NOMO-1 treated with DMSO at 0.1 percent for 48 hours (cell line): ENCODE data around the gene CPED1.
"Not testable (repeated sequence)": the region's sequence is repeated elsewhere in the genome, so short reads cannot be mapped to it uniquely, and the experiment has no call there.

Experiments used
- DNase-seq: peaks from one replicate; lab custom pipeline; 2025; ENCODE audit not compliant: unreplicated experiment; lab: John Stamatoyannopoulos, UW

CPED1 gene

DNA sequence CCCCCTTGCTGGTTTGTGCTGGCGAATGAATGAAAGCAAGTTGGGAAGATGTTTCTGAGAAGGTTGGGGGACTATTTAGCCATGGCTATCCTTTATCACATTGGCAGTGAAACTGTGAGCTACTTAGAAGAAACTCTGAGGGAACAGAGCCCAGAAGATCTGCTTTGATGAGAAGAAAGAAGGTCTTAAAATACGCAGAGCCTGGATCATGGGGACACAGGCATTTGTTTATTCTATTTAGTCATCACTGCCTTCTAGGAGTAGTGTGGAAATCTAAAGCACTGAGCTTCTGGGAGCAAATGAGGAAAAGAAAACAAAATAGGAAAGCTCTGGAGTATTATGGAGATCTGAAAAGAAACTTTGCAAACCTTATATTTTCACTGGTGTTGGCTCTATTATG is 28.5 kb downstream of the CPED1 start:
- DNase-seq = no peak

- no peak for DNase-seq
Measured at GRCh38 chr7:121017586-121017985, 29.1 kb downstream of the CPED1 start.

DNA sequence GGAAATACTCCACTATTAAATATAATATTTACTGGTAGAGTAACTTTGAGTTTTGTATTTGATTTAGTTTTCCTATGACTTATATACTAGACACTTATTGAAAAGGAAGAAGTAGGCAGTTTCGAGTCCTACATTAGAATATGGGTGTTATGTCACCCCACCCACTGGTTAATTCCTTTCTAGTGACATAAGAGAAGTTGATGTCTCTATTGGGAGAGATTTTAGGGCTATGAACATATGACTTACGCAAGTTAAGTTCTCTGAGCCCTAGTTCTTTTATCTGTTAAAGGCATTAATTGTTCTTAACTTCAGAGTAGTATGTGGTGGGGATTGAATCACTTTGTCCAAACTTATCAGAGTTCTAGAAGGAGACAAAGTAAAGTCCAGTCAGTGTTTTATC is 30.5 kb downstream of the CPED1 start:
- peak; percentile 54 for DNase-seq

DNA sequence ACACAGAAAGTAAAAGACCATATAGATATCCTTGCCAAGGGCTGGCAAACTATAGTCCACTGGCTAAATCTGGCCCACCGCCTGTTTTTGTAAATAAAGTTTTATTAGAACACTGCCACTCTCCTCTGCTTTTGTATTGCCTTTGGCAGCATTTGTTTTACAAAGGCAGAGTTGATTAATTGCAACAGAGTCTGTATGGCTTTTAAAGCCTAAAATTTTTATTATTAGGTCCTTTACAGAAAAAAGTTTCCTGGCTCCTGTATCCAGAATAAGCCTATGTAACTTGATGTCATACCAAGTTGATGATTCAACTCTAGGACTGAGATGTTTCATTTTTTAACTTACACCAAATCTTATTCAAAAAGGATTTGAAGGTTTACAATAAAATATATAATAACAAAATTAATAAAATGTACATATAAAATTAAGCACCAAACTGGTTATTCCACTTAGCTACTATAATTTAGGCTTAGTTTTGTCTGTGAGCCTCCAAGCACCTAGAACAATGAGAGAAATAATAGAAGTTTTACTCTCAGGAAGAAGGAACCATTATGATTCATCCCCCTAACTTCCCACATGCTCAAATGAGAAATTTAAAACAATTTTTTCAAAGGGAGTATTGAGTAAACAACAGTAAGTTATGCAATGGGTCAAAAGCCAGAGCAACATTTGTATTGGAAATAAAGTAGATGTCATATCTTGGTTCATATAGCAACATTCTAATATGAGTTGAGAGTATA is 31.9 kb downstream of the CPED1 start:
- DNase-seq = peak; percentile 43

DNA sequence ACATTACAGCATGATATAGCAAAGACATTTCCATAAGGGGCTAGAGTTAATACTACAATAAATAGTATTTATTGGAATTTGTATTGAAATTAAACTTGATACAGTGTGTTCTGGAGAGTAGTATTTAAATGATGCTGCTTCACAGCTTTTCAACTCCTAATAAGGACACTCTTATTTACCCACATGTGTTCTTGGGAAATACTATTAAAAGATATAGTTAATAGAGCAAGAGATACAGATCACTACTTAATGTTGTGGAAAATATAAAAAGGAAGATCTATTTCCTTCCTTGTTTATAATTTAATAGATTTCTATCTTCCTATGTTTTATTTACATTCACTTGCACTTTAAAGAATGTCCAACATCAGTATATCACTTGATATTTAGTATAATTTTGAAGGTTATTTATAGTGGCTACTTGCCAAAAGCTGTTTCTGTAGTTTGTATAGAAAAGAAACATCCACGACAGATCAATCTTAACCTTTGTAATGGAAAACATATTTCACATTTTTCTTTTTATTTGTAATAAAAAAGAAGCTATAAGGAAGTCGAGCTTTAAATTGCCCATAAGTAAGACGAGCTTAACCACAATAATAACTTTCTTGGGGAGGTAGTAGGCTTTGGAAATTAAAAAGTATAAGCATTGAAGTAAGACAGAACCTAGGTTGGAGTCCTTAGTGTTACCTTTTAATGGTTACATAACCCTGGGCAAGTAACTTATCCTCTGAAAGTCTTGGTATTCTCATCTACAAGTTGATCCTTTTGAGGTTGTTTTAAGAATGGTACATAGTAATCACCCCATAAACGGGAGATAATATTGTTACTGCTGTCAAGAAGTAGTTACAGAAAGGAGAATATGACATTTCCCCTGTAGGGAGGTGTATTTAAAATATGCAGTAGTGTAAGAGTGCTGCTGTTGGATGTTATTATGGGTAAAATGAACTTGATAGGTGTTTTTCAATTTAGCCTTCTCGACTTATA is 32.8 kb downstream of the CPED1 start:
- DNase-seq = no peak

DNA sequence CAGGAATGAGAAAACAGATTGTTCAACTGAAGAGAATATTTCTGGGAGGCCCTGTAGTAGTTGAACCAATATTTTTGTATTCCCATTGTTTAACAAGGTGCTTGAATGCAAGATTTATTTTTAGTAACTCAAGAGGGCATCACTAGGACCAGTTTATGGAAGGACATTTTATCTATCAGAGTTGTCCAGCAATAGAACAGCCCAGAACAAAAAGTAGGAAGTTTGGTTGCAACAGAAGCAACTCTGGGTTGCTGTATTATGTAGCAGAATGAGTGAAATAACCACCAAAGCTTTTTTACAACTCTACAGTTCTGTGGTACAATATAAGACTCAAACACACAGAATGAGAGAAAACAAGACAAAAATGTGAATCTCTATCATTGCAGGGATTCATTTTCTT is 34.7 kb downstream of the CPED1 start:
- peak; percentile 1 for DNase-seq

GRCh38 chr7:121023683-121024511 is 35.4 kb downstream of the CPED1 start:
- peak; percentile 26 for DNase-seq

DNA sequence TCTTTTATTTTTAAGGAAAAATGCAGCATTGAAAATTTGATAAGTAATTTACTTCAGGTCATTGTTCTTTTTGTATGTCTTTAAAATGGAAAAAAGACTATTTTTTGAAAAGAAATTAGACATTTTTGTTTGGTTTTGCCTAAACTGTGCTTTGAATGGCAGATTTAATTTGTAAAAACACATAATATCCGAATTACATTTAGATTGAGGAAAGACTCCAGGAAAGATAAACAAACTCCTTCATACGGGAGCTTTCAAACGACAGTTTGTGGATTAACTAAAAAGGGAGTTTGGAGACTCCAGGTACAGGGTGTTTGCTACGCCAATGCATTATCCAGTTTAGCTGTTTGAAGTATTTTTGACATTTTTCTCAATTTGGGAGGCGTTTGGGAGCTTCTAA is 36.1 kb downstream of the CPED1 start:
- DNase-seq = no peak

DNA sequence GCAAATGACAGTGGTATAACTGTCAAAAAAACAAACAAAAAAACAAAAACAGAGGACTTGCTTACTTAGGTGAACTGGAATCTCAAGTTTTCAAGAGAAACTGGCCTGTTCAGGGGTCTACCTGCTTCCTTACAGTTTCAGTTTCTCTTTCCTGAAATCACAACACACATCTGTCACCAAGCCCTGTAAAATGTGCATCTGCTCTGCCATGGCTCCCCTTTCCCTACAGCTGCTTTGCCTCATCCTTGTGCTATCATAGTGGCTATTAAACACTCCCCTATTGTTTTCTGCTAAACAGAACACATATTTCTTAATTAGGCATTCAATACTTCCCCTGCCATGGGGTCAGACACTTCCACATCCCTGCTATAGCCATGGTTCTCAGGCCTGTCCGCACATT is 37.6 kb downstream of the CPED1 start:
- DNase-seq = no peak

DNA sequence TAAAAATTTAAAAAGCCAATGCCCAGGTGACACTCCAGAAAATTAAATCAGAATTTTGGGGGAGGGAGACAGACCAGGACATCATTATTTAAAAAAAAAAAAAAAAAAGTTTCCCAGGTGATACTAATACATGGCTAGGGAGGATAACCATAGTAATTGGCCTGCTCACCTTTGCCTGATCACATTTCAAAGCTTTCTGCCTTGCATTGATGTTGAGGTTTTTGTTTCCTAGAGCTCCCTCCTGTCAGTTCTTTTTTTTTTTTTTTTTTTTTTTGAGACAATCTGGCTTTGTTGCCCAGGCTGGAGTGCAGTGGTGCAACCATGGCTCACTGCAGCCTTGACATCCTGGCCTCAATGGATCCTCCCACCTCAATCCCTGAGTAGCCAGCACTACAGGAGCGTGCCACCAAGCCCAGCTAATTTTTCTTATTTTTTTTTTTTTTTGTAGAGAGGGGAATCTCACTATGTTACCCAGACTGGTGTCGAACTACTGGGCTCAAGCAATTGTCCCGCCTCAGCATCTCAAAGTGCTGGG is 38.1 kb downstream of the CPED1 start:
- DNase-seq = no peak

- DNase-seq = no peak
Measured at GRCh38 chr7:121027761-121028669, 39.5 kb downstream of the CPED1 start.

GRCh38 chr7:121029302-121029701 is 40.8 kb downstream of the CPED1 start:
- no peak for DNase-seq

DNA sequence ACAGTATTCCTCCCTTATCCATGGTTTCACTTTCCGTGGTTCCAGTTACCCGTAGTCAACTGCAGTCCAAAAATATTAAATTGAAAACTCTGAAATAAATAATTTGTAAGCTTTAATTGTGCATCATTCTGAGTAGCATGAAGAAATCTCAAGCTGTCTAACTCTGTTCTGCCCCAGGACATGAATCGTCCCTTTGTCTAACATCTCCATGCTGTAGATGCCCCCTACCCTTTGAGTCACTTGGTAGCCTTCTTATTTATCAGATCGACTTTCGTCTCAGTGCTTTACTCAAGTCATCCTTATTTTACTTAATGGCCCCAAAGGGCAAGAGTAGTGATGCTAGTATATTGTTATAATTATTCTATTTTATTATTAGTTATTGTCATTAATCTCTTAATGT is 41.8 kb downstream of the CPED1 start:
- no peak for DNase-seq

DNA sequence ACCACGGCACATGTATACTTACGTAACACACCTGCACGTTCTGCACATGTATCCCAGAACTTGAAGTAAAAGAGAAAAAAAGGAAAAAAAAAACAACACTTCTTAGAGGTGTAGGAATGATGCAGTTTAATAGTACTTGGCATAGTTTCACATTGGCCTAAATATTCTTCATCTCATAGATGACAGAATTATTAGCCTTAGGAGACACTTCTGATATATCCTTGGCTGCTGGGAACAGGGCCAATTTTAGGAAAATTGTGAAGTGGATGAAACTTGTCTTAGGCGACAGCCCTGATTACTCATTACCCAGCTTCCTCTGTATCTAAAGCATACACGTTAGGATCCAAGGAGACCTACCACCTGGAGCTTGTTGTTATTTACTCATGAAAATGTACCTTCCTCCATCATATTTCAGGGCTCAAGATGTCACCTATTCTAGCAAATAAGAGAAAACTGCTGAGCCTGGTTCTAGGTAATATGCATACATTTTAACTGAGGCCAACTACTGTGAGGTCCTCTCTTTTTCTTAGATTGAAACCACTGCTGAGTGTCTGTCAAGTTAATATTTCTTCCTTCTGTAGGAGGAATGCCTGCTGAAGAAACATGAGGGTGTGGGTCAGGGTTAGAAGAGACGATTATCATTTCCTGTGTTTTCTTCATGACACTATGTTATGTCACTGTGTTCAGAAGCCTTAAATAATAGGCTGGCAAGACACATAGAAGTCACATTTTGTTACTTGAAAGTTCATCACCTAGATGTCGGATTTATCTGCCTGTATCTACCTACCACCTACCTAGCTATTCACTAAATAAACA is 44.3 kb downstream of the CPED1 start:
- no peak for DNase-seq

DNA sequence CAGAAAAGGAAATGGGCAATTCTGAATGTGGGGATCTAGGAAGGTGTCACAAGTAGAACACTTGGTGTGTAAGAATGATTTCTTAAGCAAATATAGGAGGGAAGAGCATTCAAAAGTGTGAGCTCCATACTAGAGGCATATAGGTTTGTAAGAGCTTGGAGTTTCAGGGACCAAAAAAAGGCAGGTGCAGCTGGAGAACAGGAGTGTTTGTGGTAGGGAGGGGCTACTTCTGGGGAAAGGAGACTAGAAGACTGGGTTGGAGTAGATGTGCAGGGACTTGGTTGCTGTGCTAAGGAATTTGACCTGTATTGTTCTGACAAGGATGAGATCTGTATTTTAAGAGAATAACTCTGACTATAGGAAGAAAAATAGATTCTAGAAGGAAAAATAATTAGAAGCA is 46.4 kb downstream of the CPED1 start:
- DNase-seq = no peak

DNA sequence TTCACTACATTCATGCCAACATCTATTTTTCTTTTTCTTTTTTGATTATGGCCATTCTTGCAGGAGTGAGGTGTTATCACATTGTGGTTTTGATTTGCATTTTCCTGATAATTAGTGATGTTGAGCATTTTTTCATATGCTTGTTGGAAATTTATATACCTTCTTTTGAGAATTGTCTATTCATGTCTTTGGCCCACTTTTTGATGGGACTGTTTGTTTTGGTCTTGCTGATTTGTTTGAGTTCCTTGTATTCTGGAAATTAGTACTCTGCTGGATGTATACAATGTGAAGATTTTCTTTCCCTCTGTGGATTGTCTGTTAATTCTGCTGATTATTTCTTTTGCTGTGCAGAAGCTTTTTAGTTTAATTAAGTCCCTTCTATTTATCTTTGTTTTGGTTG is 48.3 kb downstream of the CPED1 start:
- not testable (repeated sequence) for DNase-seq

DNA sequence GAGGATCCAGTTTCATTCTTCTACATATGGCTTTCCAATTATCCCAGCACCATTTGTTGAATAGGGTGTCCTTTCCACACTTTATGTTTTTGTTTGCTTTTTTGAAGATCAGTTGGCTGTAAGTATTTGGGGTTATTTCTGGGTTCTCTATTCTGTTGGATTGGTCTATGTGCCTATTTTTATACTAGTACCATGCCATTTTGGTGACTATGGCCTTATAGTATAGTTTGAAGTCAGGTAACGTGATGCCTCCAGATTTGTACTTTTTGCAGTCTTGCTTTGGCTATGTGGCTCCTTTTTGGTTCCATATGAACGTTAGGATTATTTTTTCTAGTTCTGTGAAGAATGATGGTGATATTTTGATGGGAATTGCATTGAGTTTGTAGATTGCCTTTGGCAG is 48.8 kb downstream of the CPED1 start:
- not testable (repeated sequence) for DNase-seq

DNA sequence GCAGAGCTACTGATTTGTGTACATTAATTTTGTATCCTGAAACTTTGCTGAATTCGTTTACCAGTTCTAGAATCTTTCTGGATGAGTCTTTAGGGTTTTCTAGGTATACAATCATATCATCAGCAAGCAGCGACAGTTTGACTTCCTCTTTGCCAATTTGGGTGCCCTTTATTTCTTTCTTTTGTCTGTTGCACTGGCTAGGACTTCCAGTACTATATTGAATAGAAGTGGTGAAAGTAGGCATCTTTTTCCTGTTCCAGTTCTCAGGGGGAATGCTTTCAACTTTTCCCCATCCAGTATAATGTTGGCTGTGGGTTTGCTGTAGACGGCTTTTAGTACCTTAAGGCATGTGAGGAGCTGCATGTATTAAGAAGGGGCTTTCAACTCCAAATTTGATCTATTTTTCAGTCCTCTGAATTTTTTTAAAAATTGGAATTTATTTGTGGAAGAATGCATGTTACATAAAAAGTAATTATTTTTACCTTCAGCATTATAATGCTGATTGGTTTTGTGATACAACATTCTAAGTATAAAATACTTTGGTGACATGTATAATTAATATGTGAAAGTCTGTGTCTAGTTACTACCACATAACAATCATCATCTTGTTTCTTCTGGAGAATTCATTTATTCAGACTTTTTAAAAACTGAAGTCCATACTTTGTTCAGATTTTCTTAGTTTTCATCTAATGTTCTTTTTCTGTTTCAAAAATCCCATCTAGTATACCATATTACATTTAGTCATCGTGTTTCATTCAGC is 49.6 kb downstream of the CPED1 start:
- DNase-seq = no peak
